ENCODE measurements around the gene PSMB5. TPM values are rescaled to one million over a fixed set of nuclear protein-coding genes. Genes with fewer than 3 reads are reported as not detected.
A peak's percentile ranks its signal among the peaks of the same experiment; 100 is the strongest.

Gene PSMB5
- total RNA-seq, 4 donors from 2014 or later: 135 to 155 (median 145) TPM

- TF ChIP-seq POLR2AphosphoS5 (IDR thresholded peaks at IDR 0.05) (no peak), CTCF (IDR thresholded peaks at IDR 0.05) (no peak), POLR2A (IDR thresholded peaks at IDR 0.05; ENCODE audit: low read depth) (no peak), EP300 (IDR thresholded peaks at IDR 0.05) (no peak)
- no peak for DNase-seq (ENCODE audit: extremely low spot score)
- H3K4me1 ChIP-seq: peaks cover 0 to 9% (median 2%) of the 10 kb centered on the region in 4 donors
- H3K36me3 ChIP-seq: no peaks in the 10 kb centered on the region
- WGBS: 66% methylated on average over 19 of the region's 85 CpGs
- no peak overlapping the region for H3K27ac ChIP-seq (replicated peaks in 1 of 4)
- intact Hi-C loops (cut with DNase I): no loop called here
- H3K4me3 ChIP-seq: peak overlapping the region in 1 of 4 donors; percentile 12
- no peaks in the 10 kb centered on the region for H3K9me3 ChIP-seq
- peaks cover 0 to 6% (median 0%) of the 10 kb centered on the region in 4 donors for H3K27me3 ChIP-seq
Observed at GRCh38 chr14:23047751-23048693, 13.3 kb upstream of the PSMB5 start.

- TF ChIP-seq POLR2AphosphoS5 (IDR thresholded peaks at IDR 0.05): no peak
- no peak for TF ChIP-seq POLR2A (IDR thresholded peaks at IDR 0.05; ENCODE audit: low read depth)
- TF ChIP-seq EP300 (IDR thresholded peaks at IDR 0.05): no peak
- no peak for TF ChIP-seq CTCF (IDR thresholded peaks at IDR 0.05)
- Histone ChIP-seq H3K36me3 (no peaks in the 10 kb centered on the region), H3K27ac (replicated peaks in 1 of 4) (no peak overlapping the region), H3K4me1 (peaks cover 0 to 9% (median 2%) of the 10 kb centered on the region in 4 donors), H3K9me3 (no peaks in the 10 kb centered on the region), H3K4me3 (no peak overlapping the region), H3K27me3 (peaks cover 0 to 6% (median 0%) of the 10 kb centered on the region in 4 donors)
- 63% methylated on average over 6 of the region's 6 CpGs for WGBS
- intact Hi-C loops (cut with DNase I): no loop called here
- no peak for DNase-seq (ENCODE audit: extremely low spot score)
Observed at GRCh38 chr14:23047034-23047634, 12.4 kb upstream of the PSMB5 start.

- intact Hi-C loops (cut with DNase I): no loop called here
- no peak for DNase-seq (ENCODE audit: extremely low spot score)
- no peak for TF ChIP-seq CTCF (IDR thresholded peaks at IDR 0.05)
- no peak for TF ChIP-seq POLR2A (IDR thresholded peaks at IDR 0.05; ENCODE audit: low read depth)
- no peak for TF ChIP-seq POLR2AphosphoS5 (IDR thresholded peaks at IDR 0.05)
- no peak for TF ChIP-seq EP300 (IDR thresholded peaks at IDR 0.05)
- H3K27me3 ChIP-seq: peaks cover 0 to 6% (median 0%) of the 10 kb centered on the region in 4 donors
- H3K9me3 ChIP-seq: no peaks in the 10 kb centered on the region
- no peak overlapping the region for H3K4me3 ChIP-seq
- H3K27ac ChIP-seq (replicated peaks in 1 of 4): peak overlapping the region in 1 of 4 donors; percentile 8
- H3K4me1 ChIP-seq: peaks cover 0 to 9% (median 2%) of the 10 kb centered on the region in 4 donors
- 82% methylated on average over 13 of the region's 13 CpGs for WGBS
- no peaks in the 10 kb centered on the region for H3K36me3 ChIP-seq
Observed at GRCh38 chr14:23045419-23046357, 11.0 kb upstream of the PSMB5 start.

GRCh38 chr14:23044840-23045239 lies 10.1 kb upstream of the PSMB5 start:
- WGBS: 85% methylated on average over 8 of the region's 8 CpGs

More at GRCh38 chr14:23044840-23045239, 10.1 kb upstream of the PSMB5 start:
- intact Hi-C loops (cut with DNase I): no loop called here
- Histone ChIP-seq H3K4me1 (peaks cover 0 to 9% (median 2%) of the 10 kb centered on the region in 4 donors), H3K9me3 (no peaks in the 10 kb centered on the region), H3K36me3 (no peaks in the 10 kb centered on the region), H3K27ac (replicated peaks in 1 of 4) (no peak overlapping the region), H3K4me3 (no peak overlapping the region), H3K27me3 (peaks cover 0 to 6% (median 0%) of the 10 kb centered on the region in 4 donors)
- DNase-seq (ENCODE audit: extremely low spot score): no peak
- TF ChIP-seq EP300 (IDR thresholded peaks at IDR 0.05): no peak
- TF ChIP-seq POLR2AphosphoS5 (IDR thresholded peaks at IDR 0.05): no peak
- TF ChIP-seq CTCF (IDR thresholded peaks at IDR 0.05): no peak
- TF ChIP-seq POLR2A (IDR thresholded peaks at IDR 0.05; ENCODE audit: low read depth): no peak

All from esophagus muscularis mucosa (tissue), 4 donors.